ENCODE results near the gene RAPGEF6. TPM values are rescaled to one million over a fixed set of nuclear protein-coding genes. Genes with fewer than 3 reads are reported as not detected.

The RAPGEF6 gene
- total RNA-seq, 1 experiment from 2014 or later = 25.0 TPM

DNA sequence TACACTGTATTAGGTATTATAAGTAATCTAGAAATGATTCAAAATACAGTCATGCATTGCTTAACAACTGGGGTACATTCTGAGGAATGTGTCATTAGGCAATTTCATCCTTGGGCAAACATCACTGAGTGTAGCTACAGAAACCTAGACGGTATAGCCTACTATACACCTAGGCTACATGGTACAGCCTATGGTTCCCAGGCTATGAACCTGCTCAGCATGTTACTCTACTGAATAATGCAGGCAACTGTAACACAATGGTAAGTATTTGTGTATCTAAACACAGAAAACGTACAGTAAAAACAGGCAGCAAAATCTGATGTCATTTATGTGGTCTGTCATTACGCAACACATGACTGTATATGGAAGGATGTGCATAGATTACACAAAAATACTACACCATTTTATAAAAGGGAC, 96.8 kb downstream of the RAPGEF6 start:
- no peaks in the 10 kb centered on the region for H3K36me3 ChIP-seq (ENCODE audit: control insufficient read depth, insufficient read depth, low read length)
- DNase-seq (ENCODE audit: low read depth, low spot score) (no peak), ATAC-seq (no peak)
- no peak overlapping the region for H3K4me3 ChIP-seq (ENCODE audit: low read depth in 2 of 2, low read length in 2 of 2)
- POLR2A ChIA-PET = no interaction called here
- CTCF ChIA-PET = interaction anchor here (0.6 kb wide), 1 partner anchor 42 kb away, joined by 3 read pairs; no protein-coding TSS in a partner anchor
- H3K9me3 ChIP-seq (ENCODE audit: control insufficient read depth, insufficient read depth, low read depth, low read length) = no peaks in the 10 kb centered on the region
- no peaks in the 10 kb centered on the region for H3K4me1 ChIP-seq (ENCODE audit: control insufficient read depth, insufficient read depth, low read length)
- intact Hi-C loops (cut with micrococcal nuclease; ENCODE audit: unreplicated experiment) (no loop called here), in situ Hi-C loops (cut with HindIII; ENCODE audit: low pct_unique_long_range_greater_than_20kb, low sequenced_read_pairs) (no loop called here)
- TF ChIP-seq POLR2AphosphoS5 (IDR thresholded peaks at IDR 0.05; ENCODE audit: low read depth, low read length) = no peak
- BruUV-seq (replicated peaks) = no TSS peak
- H3K27ac ChIP-seq (ENCODE audit: low read length) = no peak overlapping the region
- H3K27me3 ChIP-seq (ENCODE audit: control insufficient read depth, insufficient read depth, low read length) = no peaks in the 10 kb centered on the region

DNA sequence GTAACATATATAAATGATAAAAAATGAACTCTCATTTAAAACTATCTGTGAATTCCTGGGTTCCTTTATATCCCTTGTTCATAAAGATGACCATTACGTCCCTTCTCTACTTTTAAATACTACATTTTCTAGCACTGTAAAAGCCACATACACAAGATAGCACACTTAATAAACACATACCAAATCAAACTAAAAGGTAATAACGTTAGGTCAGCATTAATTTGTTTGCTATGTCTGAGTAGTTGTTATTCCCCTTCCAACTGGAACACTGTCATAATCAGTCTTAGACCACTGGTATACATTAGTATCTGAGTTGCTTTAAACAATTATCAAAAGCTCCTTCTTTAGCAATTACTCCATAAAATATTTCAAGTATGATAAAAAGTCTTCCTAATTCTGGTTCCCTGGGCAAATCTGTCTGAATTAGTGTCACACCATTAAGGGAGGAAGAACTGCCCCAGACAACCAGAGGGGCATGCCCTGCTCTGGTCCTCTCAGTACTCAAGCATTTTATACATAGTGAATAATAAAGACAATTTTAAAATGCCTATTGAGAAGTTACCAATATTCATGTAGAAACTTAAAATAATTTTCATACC, 98.1 kb downstream of the RAPGEF6 start:
- ATAC-seq = no peak
- no peaks in the 10 kb centered on the region for H3K4me1 ChIP-seq (ENCODE audit: control insufficient read depth, insufficient read depth, low read length)
- no peaks in the 10 kb centered on the region for H3K36me3 ChIP-seq (ENCODE audit: control insufficient read depth, insufficient read depth, low read length)
- no peaks in the 10 kb centered on the region for H3K9me3 ChIP-seq (ENCODE audit: control insufficient read depth, insufficient read depth, low read depth, low read length)
- H3K27ac ChIP-seq (ENCODE audit: low read length) = no peak overlapping the region
- in situ Hi-C loops (cut with HindIII; ENCODE audit: low pct_unique_long_range_greater_than_20kb, low sequenced_read_pairs) (no loop called here), intact Hi-C loops (cut with micrococcal nuclease; ENCODE audit: unreplicated experiment) (no loop called here)
- H3K27me3 ChIP-seq (ENCODE audit: control insufficient read depth, insufficient read depth, low read length) = no peaks in the 10 kb centered on the region
- TF ChIP-seq, protein P1, sequence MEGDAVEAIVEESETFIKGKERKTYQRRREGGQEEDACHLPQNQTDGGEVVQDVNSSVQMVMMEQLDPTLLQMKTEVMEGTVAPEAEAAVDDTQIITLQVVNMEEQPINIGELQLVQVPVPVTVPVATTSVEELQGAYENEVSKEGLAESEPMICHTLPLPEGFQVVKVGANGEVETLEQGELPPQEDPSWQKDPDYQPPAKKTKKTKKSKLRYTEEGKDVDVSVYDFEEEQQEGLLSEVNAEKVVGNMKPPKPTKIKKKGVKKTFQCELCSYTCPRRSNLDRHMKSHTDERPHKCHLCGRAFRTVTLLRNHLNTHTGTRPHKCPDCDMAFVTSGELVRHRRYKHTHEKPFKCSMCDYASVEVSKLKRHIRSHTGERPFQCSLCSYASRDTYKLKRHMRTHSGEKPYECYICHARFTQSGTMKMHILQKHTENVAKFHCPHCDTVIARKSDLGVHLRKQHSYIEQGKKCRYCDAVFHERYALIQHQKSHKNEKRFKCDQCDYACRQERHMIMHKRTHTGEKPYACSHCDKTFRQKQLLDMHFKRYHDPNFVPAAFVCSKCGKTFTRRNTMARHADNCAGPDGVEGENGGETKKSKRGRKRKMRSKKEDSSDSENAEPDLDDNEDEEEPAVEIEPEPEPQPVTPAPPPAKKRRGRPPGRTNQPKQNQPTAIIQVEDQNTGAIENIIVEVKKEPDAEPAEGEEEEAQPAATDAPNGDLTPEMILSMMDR (IDR thresholded peaks at IDR 0.05) = no peak
- TF ChIP-seq POLR2AphosphoS5 (IDR thresholded peaks at IDR 0.05; ENCODE audit: low read depth, low read length) (no peak), TCF7L2 (IDR thresholded peaks at IDR 0.05; ENCODE audit: low read depth, low read length) (no peak)
- TF ChIP-seq, protein P2, sequence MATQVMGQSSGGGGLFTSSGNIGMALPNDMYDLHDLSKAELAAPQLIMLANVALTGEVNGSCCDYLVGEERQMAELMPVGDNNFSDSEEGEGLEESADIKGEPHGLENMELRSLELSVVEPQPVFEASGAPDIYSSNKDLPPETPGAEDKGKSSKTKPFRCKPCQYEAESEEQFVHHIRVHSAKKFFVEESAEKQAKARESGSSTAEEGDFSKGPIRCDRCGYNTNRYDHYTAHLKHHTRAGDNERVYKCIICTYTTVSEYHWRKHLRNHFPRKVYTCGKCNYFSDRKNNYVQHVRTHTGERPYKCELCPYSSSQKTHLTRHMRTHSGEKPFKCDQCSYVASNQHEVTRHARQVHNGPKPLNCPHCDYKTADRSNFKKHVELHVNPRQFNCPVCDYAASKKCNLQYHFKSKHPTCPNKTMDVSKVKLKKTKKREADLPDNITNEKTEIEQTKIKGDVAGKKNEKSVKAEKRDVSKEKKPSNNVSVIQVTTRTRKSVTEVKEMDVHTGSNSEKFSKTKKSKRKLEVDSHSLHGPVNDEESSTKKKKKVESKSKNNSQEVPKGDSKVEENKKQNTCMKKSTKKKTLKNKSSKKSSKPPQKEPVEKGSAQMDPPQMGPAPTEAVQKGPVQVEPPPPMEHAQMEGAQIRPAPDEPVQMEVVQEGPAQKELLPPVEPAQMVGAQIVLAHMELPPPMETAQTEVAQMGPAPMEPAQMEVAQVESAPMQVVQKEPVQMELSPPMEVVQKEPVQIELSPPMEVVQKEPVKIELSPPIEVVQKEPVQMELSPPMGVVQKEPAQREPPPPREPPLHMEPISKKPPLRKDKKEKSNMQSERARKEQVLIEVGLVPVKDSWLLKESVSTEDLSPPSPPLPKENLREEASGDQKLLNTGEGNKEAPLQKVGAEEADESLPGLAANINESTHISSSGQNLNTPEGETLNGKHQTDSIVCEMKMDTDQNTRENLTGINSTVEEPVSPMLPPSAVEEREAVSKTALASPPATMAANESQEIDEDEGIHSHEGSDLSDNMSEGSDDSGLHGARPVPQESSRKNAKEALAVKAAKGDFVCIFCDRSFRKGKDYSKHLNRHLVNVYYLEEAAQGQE (IDR thresholded peaks at IDR 0.05; ENCODE audit: insufficient read depth in 1 of 2, low read depth in 2 of 2, low read length in 1 of 2) = no peak
- no peak for DNase-seq (ENCODE audit: low read depth, low spot score)
- BruUV-seq (replicated peaks) = no TSS peak
- CTCF ChIA-PET = no interaction called here
- POLR2A ChIA-PET = no interaction called here
- no peak overlapping the region for H3K4me3 ChIP-seq (ENCODE audit: low read depth in 2 of 2, low read length in 2 of 2)

DNA sequence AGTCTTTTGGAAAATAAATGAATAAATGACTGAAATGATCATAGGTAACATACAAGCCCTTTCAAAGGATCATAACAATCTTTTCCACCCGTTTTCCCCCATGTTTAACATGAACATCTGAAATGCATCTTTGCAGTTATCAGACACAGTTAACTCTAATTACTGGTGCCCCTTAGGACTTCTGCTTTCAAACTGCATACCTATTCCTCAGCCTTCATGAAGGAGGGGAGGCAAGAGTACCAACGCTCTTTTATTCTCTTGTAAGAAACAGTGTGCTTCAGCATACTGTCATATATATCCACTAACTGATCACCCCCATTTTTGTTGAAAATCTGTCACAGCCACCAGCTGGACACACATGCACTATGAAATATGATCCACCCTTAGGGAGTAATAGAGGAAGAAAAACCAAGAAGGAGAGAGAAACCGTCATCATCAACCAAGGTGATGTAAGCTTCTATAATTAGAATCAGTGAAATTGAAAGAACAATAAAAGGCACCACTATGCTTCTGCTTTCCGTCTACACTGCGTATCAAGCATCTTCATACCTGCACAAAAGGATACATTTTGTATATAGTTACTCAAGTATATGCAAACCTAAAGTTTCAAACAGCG, 98.7 kb downstream of the RAPGEF6 start:
- no peak for ATAC-seq
- ChIA-PET CTCF (no interaction called here), POLR2A (no interaction called here)
- intact Hi-C loops (cut with micrococcal nuclease; ENCODE audit: unreplicated experiment) = no loop called here
- no peaks in the 10 kb centered on the region for H3K27me3 ChIP-seq (ENCODE audit: control insufficient read depth, insufficient read depth, low read length)
- H3K4me1 ChIP-seq (ENCODE audit: control insufficient read depth, insufficient read depth, low read length) = no peaks in the 10 kb centered on the region
- no peak overlapping the region for H3K27ac ChIP-seq (ENCODE audit: low read length)
- no peaks in the 10 kb centered on the region; the same call in 1 of the 2 replicates for H3K36me3 ChIP-seq (ENCODE audit: control insufficient read depth, insufficient read depth, low read length)
- H3K9me3 ChIP-seq (ENCODE audit: control insufficient read depth, insufficient read depth, low read depth, low read length) = no peaks in the 10 kb centered on the region
- BruUV-seq (replicated peaks) = no TSS peak
- no peak for DNase-seq (ENCODE audit: low read depth, low spot score)
- H3K4me3 ChIP-seq (ENCODE audit: low read depth in 2 of 2, low read length in 2 of 2) = no peak overlapping the region
- TF ChIP-seq, protein P2 (IDR thresholded peaks at IDR 0.05; ENCODE audit: insufficient read depth in 1 of 2, low read depth in 2 of 2, low read length in 1 of 2) = no peak
- TF ChIP-seq POLR2AphosphoS5 (IDR thresholded peaks at IDR 0.05; ENCODE audit: low read depth, low read length) (no peak), SIN3A (IDR thresholded peaks at IDR 0.05; ENCODE audit: borderline replicate concordance, insufficient read depth, low read depth, low read length) (no peak), TCF7L2 (IDR thresholded peaks at IDR 0.05; ENCODE audit: low read depth, low read length) (no peak)
- TF ChIP-seq, protein P1 (IDR thresholded peaks at IDR 0.05) = no peak
- in situ Hi-C loops (cut with HindIII; ENCODE audit: low pct_unique_long_range_greater_than_20kb, low sequenced_read_pairs) = no loop called here
